ENCODE measurements around the gene BBOX1.
"Not testable (repeated sequence)": the region's sequence is repeated elsewhere in the genome, so short reads cannot be mapped to it uniquely, and the experiment has no call there.

The BBOX1 gene

GRCh38 chr11:27040302-27041115, at the start of gene BBOX1:
BBOX1 (plus strand) TSS chr11:27040815; CDS start chr11:27055431, 14,616 bp downstream.
- ATAC-seq (no peak), DNase-seq (no peak)

- ATAC-seq = no peak
Observed at GRCh38 chr11:26992031-26992541, 48.5 kb upstream of the BBOX1 start.

DNA sequence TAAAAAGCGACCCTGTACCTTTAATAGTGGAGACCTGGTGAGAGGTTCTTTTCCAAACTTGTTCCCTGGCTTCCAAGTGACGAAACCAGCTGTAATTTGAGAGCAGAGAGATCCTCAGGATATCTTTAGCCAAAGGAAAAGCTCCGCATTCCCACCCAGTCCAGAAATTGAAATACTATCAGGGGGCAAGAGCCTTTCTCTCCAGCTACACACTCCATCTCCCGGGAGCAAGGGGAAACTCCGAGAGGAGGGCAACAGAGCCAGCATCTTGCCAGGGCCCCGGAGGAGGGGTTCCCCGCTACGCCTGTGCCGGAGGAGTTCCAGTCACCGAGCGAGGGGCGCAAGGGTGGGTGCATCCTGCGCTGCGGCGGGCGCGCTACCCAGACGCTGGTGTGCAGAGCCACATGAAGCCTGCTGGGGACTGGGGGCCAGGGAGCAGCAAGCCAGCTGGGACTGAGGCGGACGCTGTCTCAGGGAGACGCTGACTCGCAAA, 46.6 kb upstream of the BBOX1 start, which contains the start of gene FIBIN:
Gene FIBIN (plus strand): TSS at position 148 of the 493 bp plus-strand sequence. CDS start 415 bp downstream, outside the sequence.
- ATAC-seq (peak; percentile 14), DNase-seq (no peak)

More at GRCh38 chr11:26992031-26992541, 48.5 kb upstream of the BBOX1 start:
- no peak for DNase-seq

- ATAC-seq = no peak
- no peak for DNase-seq
Observed at GRCh38 chr11:26994631-26995095, 46.0 kb upstream of the BBOX1 start.

DNA sequence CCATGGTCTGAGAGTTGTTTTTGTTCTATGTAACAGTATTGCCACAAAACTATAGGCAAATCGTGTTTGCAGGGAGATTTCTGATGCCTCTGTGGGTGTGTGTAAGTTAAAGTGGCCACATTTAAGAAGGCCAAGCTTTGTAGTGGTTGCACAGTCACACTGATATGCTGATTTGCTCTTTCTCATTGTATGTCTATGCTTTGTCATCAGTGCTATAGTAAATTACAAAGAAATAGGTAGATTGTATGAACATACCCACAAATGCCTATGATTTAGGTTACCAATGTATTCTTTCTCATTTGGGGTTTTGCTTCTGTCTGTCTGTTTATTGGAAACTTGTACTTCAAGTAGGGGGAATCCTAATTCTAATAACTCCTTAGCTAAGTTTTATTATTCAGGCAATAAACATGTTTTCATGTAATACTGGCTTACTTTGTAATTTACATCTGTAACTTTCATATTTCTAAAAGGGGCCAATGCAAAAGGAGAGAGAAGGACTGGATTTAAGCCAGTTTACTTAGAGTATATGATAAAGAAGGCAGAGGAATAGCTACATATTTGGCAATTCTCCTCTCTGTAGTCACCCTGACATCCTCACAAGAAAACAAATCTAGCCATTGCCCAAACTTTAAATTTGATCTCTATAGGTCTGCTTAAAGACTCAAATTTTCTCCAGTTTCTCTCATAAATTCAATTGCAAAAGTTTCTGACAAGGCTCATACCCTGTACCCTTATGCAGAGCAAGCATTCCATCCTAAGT, 44.7 kb upstream of the BBOX1 start:
- DNase-seq (no peak), ATAC-seq (no peak)

DNA sequence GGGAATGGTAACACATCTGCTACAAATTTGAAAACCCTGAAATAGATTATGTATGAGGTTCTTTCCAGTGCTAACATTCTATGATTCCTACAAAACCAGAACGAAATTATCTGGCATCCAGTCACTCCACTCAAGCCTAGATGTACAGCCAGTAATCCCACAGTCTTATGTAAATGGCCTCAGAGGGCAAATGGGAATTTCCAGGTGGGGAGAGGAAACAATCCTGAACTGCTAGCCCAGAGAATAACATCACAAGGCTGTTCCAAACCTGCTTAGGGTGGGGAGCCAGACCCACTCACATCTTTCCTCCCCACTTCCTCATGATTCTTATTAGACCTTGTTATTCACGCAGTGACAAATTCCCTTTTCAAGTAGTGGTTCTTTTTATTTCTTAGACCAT, 43.2 kb upstream of the BBOX1 start:
- ATAC-seq (no peak), DNase-seq (no peak)

DNA sequence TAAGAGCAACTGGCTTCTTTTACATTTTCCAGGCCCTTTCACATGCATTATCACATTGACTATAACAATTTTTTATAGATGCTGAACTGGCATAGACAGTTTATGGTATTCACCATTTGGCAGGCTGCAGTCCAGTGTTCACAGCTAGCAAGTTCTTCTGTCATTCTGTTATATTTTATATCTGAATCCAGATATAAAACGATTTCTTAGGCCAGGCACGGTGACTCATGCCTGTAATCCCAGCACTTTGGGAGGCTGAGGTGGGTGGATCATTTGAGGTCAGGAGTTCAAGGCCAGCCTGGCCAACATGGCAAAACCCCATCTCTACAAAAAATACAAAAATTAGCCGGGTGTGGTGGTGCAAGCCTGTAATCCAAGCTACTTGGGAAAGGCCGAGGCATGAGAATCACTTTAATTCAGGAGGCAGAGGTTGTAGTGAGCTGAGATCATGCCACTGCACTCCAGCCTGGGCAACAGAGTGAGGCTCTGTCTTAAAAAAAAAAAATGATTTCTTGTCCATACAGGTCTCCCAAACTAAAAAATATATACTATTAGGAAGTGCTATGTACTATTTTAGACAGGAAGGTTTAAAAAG, 39.4 kb upstream of the BBOX1 start:
- not testable (repeated sequence) for ATAC-seq, DNase-seq

DNA sequence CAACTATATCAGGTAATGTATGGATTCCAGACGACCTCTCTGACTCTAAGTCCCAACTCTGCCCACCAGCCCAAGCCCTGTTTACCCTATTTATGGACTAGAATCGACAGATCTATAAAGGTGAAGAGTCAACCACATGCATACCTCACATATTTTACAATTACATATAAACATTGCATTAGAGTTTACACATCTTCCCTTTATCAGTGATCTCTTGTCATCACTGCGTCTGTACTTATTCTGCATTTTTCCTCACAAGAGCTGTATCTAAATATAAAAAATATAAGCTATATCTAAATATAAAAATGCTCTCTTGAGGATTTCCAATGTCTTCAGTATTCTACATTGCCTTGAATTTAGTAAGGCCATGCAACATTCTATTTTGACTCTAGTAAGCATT, 38.2 kb upstream of the BBOX1 start:
- ATAC-seq (no peak), DNase-seq (no peak)

GRCh38 chr11:27002838-27003237, 37.8 kb upstream of the BBOX1 start:
- ATAC-seq = no peak

DNA sequence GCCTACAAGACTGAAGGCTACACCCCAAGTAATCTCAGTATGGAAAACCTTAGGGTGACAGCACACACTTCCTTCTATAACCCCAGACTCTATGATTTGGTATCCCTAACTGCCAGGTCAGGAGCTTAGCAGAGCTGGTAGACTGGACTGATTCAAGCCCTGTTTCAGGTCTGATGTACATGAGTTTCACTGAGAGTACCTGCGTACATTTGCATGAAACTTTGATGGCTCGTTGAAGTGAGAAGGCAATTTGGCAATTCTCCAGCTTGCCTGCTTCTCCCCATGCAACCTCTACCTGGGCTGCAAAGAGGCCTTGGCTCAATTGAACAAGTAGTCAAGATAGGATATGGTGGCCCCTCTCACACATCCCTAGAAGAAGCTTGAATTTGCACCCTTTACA, 36.5 kb upstream of the BBOX1 start:
- DNase-seq (no peak), ATAC-seq (no peak)

More at GRCh38 chr11:27002838-27003237, 37.8 kb upstream of the BBOX1 start:
- DNase-seq = no peak

DNA sequence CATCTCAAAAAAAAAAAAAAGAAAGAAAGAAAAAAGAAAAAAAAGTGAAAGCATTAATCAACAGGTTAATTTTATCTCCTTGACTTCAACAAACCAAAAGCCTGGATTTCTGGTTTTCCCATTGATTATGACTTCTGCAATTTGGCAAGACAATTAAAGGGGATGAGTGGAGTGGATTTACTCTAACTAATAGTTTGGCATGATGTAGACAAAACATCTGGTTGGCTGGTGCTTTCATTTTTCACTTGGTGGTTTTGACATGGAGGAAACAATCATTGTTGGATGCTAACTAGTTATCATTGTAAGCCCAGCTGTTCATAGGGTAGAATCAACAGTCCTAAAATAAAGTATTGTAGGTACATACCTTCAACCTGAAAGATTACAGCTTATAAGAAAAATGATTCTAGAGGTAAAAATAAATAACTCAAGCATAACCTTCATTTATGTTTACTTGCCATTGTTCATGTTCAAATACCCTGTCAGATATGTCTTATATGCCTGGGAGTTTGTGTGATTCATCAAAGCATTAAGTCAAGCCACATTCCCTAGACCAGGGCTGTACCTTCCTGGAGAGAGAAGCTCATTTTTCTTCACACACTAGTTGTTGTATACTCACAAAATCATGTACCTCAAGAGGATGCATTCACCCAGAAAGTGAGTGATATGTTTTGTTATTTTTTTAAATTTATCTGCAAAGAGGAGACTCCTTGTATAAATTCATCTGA, 31.6 kb upstream of the BBOX1 start:
- ATAC-seq = no peak
- DNase-seq = no peak

- DNase-seq = no peak
Observed at GRCh38 chr11:27011560-27012233, 28.9 kb upstream of the BBOX1 start.

DNA sequence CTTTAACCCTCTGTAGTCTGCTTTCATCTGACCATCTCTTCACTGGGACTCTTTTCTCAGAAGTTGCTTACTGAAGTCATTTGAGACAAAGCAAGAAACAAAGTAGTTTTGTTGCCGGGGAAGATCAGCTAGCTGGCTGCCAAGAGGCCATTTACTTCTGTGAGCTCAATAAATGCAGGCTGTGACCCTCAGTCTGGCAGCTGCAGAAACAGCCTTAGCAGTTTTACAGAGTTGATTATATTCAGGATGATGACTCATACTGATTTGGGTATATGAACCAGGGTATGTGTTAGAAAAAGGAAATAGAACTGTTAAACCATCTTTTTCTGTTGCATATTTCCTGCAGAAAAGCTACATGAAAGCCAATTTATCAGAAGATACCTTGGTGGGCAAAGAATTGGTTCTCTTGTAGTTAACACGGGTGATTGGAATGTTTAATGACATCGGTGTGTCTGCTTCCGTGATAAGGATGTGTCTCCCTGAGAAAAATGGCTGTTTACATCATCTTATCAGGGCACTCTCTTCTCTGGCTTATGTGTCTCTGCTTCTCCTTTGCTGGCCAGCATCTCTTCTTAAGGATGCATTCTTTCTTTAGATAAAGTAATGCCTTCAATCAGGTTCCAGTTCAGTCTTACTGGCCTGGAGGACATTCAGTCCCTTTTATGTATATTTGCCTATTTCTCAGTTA, 28.2 kb upstream of the BBOX1 start:
- DNase-seq = no peak
- no peak for ATAC-seq

More at GRCh38 chr11:27011560-27012233, 28.9 kb upstream of the BBOX1 start:
- no peak for ATAC-seq

GRCh38 chr11:27013781-27014361, 26.7 kb upstream of the BBOX1 start:
- DNase-seq (no peak), ATAC-seq (no peak)

DNA sequence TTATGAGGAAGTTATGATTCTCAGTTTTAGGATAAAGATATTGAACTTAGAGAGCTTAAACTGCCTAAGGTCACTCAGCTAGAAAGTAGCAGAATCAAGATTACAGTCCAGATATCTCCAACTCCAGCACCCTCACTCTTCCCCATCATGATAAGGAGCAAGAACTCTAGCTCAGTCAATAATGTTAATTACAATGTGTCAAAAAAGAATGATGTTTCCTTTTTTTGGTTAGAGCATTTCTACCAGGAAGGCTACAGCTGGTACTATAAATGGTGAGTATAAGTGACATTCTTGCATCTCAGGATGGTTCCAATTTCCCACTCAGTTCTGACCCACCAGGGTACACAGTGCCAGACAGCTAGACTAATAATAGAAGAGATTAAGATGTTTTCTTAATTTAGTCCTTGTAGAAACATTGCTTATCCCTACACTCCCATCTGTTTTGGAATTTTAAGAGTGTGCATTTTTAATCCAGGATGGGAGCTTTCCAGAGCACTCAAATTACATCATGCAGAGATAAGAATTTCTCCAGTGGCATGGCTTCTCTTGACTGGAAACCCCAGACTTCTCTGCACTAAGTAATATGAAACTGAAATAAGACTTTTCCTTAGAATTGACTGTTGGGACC, 21.6 kb upstream of the BBOX1 start:
- ATAC-seq (no peak), DNase-seq (no peak)

- ATAC-seq (no peak), DNase-seq (no peak)
Observed at GRCh38 chr11:27020751-27021150, 19.9 kb upstream of the BBOX1 start.

GRCh38 chr11:27022659-27023251, 17.9 kb upstream of the BBOX1 start:
- DNase-seq = no peak

GRCh38 chr11:27024865-27025264, 15.8 kb upstream of the BBOX1 start:
- DNase-seq (no peak), ATAC-seq (no peak)

More at GRCh38 chr11:27022659-27023251, 17.9 kb upstream of the BBOX1 start:
- no peak for ATAC-seq
